Stomach (tissue), 9 donors: Measurements from ENCODE around the gene CPLANE1. TPM values are rescaled to one million over a fixed set of nuclear protein-coding genes. Genes with fewer than 3 reads are reported as not detected.

Source experiments
- DNase-seq, 2 donors: peaks; one replicate each; pipeline versions ENCODE4 v3.0.0 to v3.0.0-alpha.2; 2013 to 2019
- H3K27ac ChIP-seq, 5 donors: fragments of 200-600 bp in 4 of 5; sonication (generic) in 4 of 5; one replicate each; pipeline ENCODE4 v1.5.1; 2013 to 2019; ENCODE audit warnings: mild to moderate bottlenecking in 1 of 5, moderate library complexity in 1 of 5
- H3K27me3 ChIP-seq, 3 donors: fragments of 200-600 bp; sonication (generic); one replicate each; pipeline ENCODE4 v1.5.1; 2017 to 2019; ENCODE audit warnings: mixed run types in 1 of 3
- H3K36me3 ChIP-seq, 4 donors: fragments of 200-600 bp; sonication (generic); 1 replicate in 3 of 4; 2 replicates in 1 of 4; pipeline ENCODE4 v1.5.1; 2016 to 2019
- H3K4me1 ChIP-seq, 4 donors: fragments of 200-600 bp; sonication (generic); one replicate each; pipeline ENCODE4 v1.5.1; 2016 to 2019
- H3K4me3 ChIP-seq, 4 donors: fragments of 200-600 bp; sonication (generic) in 3 of 4; one replicate each; pipeline ENCODE4 v1.5.1; 2016 to 2019; ENCODE audit warnings: mild to moderate bottlenecking in 1 of 4
- H3K9me3 ChIP-seq, 4 donors: fragments of 200-600 bp; sonication (generic); one replicate each; pipeline ENCODE4 v1.5.1; 2016 to 2019
- EP300 ChIP-seq: sonication (generic); formaldehyde crosslinking; IDR thresholded peaks from one replicate; pipeline ENCODE4 v1.6.1; 2017; ENCODE audit warnings: antibody characterized with exemption
- POLR2A ChIP-seq, 4 donors: fragments of 450-650 bp; IDR thresholded peaks; one replicate each; pipeline ENCODE4 v1.6.1; 2016; ENCODE audit warnings: antibody characterized with exemption in 4 of 4, control low read depth in 2 of 4, mild to moderate bottlenecking in 1 of 4, moderate library complexity in 1 of 4
- POLR2AphosphoS5 ChIP-seq, 3 donors: sonication (generic); formaldehyde crosslinking; IDR thresholded peaks; one replicate each; pipeline ENCODE4 v1.6.1; 2016; ENCODE audit warnings: antibody characterized with exemption in 3 of 3
- whole genome bisulfite sequencing, 5 donors: extraction: QIAGEN DNeasy Blood & Tissue Kit in 3 of 5; methylation state at CpG; one replicate each; pipeline versions ENCODE4 v1.1.5 to v1.1.7; 2013 to 2018; 5-methylcytosine and 5-hydroxymethylcytosine counted together
- intact Hi-C: fragments of 100-400 bp; cut with DNase I; formaldehyde crosslinking; loops from one replicate; pipeline ENCODE4 v1.15.1; 2023; ENCODE audit warnings: low total_unique reads
- polyA plus RNA-seq, 3 donors: library from polyadenylated mRNA; stranded (reverse); fragments of 200-250 nt; gene quantifications; one replicate each; pipeline ENCODE4 v1.2.3, GENCODE V29; 2013
- total RNA-seq, 5 donors: library from RNA; depleted of rRNA; stranded (reverse); fragments of >200 nt; gene quantifications; one replicate each; pipeline versions ENCODE4 v1.1.0 to v1.2.3, GENCODE V29; 2014 to 2016
- TF ChIP-seq, protein P1 (sequence below), 7 experiments: fragments of 450-650 bp in 4 of 7; fragments of 200-600 bp in 3 of 7; sonication (generic) in 3 of 7; IDR thresholded peaks; one replicate each; pipeline ENCODE4 v1.5.1; 2016 to 2019; ENCODE audit warnings: antibody characterized with exemption in 7 of 7, control low read depth in 2 of 7, mild to moderate bottlenecking in 1 of 7
- donor health status: healthy with polysubstance abuse.
- donor health status: Bipolar disorder and iron deficiency.
- donor health status: healthy.

The CPLANE1 gene
- total and polyA plus RNA-seq, 8 donors = 1.2 to 53.2 (median 13.3) TPM

- Histone ChIP-seq H3K36me3 (peaks cover 0 to 7% (median under 1%) of the 10 kb centered on the region in 4 donors), H3K27me3 (no peaks in the 10 kb centered on the region), H3K9me3 (no peaks in the 10 kb centered on the region), H3K4me3 (no peak overlapping the region), H3K4me1 (no peaks in the 10 kb centered on the region), H3K27ac (no peak overlapping the region)
- DNase-seq = no peak
- intact Hi-C loops = no loop called here
- TF ChIP-seq POLR2A (IDR thresholded peaks at IDR 0.05) (no peak), EP300 (no peak), POLR2AphosphoS5 (IDR thresholded peaks at IDR 0.05) (no peak)
- TF ChIP-seq, protein P1, sequence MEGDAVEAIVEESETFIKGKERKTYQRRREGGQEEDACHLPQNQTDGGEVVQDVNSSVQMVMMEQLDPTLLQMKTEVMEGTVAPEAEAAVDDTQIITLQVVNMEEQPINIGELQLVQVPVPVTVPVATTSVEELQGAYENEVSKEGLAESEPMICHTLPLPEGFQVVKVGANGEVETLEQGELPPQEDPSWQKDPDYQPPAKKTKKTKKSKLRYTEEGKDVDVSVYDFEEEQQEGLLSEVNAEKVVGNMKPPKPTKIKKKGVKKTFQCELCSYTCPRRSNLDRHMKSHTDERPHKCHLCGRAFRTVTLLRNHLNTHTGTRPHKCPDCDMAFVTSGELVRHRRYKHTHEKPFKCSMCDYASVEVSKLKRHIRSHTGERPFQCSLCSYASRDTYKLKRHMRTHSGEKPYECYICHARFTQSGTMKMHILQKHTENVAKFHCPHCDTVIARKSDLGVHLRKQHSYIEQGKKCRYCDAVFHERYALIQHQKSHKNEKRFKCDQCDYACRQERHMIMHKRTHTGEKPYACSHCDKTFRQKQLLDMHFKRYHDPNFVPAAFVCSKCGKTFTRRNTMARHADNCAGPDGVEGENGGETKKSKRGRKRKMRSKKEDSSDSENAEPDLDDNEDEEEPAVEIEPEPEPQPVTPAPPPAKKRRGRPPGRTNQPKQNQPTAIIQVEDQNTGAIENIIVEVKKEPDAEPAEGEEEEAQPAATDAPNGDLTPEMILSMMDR (IDR thresholded peaks at IDR 0.05) = no peak
- 71 to 86% (median 77%) methylated on average over 1 of the region's 1 CpG for WGBS, 5 donors
Observed at GRCh38 chr5:37071487-37071886, 177.7 kb downstream of the CPLANE1 start.

- Histone ChIP-seq H3K4me3 (no peak overlapping the region), H3K4me1 (no peaks in the 10 kb centered on the region), H3K9me3 (no peaks in the 10 kb centered on the region), H3K27ac (no peak overlapping the region), H3K36me3 (peaks cover 35 to 71% (median 68%) of the 10 kb centered on the region in 4 donors), H3K27me3 (no peaks in the 10 kb centered on the region)
- WGBS, 5 donors = 90 to 94% (median 93%) methylated on average over 9 of the region's 9 CpGs
- DNase-seq = no peak
- TF ChIP-seq POLR2A (IDR thresholded peaks at IDR 0.05) = no peak
- no peak for TF ChIP-seq POLR2AphosphoS5 (IDR thresholded peaks at IDR 0.05)
- TF ChIP-seq EP300 = no peak
- TF ChIP-seq, protein P1 (IDR thresholded peaks at IDR 0.05) = no peak
- intact Hi-C loops = no loop called here
Observed at GRCh38 chr5:37064442-37064841, 184.7 kb downstream of the CPLANE1 start.

DNA sequence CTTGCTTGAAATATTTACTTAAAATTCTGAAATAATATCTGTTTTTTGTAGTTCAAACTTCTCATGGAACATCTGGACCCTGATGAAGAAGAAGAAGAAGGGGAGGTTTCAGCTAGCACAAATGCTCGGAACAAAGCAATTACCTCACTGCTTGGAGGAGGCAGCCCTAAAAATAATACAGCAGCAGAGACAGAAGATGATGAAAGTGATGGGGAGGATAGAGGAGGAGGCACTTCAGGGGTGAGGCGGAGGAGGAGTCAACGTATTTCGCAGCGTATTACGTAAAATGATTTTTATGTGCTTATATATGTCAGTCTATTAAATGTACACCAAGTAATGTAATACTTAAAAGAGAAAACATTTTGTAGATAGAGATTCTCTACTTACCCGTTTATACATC is 185.4 kb downstream of the CPLANE1 start:
- no peak for TF ChIP-seq EP300
- TF ChIP-seq, protein P1 (IDR thresholded peaks at IDR 0.05) = no peak
- TF ChIP-seq POLR2A (IDR thresholded peaks at IDR 0.05) = no peak
- intact Hi-C loops = no loop called here
- 96 to 99% (median 97%) methylated on average over 7 of the region's 7 CpGs for WGBS, 5 donors
- no peaks in the 10 kb centered on the region for H3K9me3 ChIP-seq
- no peak overlapping the region for H3K4me3 ChIP-seq
- H3K4me1 ChIP-seq = no peaks in the 10 kb centered on the region
- no peak for DNase-seq
- no peak overlapping the region for H3K27ac ChIP-seq
- H3K27me3 ChIP-seq = no peaks in the 10 kb centered on the region
- H3K36me3 ChIP-seq = peaks cover 42 to 78% (median 75%) of the 10 kb centered on the region in 4 donors

GRCh38 chr5:37060030-37060429 is 189.1 kb downstream of the CPLANE1 start:
- Histone ChIP-seq H3K27me3 (no peaks in the 10 kb centered on the region), H3K9me3 (no peaks in the 10 kb centered on the region), H3K4me1 (no peaks in the 10 kb centered on the region), H3K36me3 (peaks cover 50 to 91% (median 85%) of the 10 kb centered on the region in 4 donors), H3K27ac (no peak overlapping the region), H3K4me3 (no peak overlapping the region)
- TF ChIP-seq POLR2AphosphoS5 (IDR thresholded peaks at IDR 0.05) = no peak
- TF ChIP-seq POLR2A (IDR thresholded peaks at IDR 0.05) = no peak
- TF ChIP-seq, protein P1 (IDR thresholded peaks at IDR 0.05) = no peak
- no peak for TF ChIP-seq EP300
- intact Hi-C loops = no loop called here
- WGBS, 5 donors = 83 to 100% (median 96%) methylated on average over 1 of the region's 1 CpG
- no peak for DNase-seq
